LNCAP (cell line): ENCODE results near the gene ST8SIA5.

ENCODE experiments used
- TF ChIP-seq, protein P1 (sequence below): fragments of 450-650 bp; IDR thresholded peaks from 2 replicates; pipeline ENCODE4 v1.5.1; 2017; ENCODE audit warnings: mild to moderate bottlenecking

The ST8SIA5 gene

DNA sequence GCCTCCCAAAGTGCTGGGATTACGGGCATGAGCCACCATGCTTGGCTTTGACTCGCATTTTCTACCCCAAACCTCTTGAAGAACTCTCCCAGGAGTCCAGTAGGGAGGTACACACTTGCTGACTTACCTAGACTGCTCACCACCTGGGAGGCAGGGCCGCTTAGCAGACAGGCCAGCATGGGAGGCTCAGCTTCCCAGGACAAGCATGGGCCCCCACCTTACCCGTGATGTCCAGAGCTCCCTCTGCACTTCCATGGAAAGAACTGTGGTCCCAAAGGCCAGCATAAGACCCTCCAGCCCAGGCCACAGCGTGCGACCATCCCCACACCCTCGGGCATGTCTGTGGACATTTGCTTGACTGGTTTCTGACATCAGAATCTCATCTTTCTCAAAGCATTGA is 36.8 kb downstream of the ST8SIA5 start:
- TF ChIP-seq, protein P1, sequence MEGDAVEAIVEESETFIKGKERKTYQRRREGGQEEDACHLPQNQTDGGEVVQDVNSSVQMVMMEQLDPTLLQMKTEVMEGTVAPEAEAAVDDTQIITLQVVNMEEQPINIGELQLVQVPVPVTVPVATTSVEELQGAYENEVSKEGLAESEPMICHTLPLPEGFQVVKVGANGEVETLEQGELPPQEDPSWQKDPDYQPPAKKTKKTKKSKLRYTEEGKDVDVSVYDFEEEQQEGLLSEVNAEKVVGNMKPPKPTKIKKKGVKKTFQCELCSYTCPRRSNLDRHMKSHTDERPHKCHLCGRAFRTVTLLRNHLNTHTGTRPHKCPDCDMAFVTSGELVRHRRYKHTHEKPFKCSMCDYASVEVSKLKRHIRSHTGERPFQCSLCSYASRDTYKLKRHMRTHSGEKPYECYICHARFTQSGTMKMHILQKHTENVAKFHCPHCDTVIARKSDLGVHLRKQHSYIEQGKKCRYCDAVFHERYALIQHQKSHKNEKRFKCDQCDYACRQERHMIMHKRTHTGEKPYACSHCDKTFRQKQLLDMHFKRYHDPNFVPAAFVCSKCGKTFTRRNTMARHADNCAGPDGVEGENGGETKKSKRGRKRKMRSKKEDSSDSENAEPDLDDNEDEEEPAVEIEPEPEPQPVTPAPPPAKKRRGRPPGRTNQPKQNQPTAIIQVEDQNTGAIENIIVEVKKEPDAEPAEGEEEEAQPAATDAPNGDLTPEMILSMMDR, result no peak

DNA sequence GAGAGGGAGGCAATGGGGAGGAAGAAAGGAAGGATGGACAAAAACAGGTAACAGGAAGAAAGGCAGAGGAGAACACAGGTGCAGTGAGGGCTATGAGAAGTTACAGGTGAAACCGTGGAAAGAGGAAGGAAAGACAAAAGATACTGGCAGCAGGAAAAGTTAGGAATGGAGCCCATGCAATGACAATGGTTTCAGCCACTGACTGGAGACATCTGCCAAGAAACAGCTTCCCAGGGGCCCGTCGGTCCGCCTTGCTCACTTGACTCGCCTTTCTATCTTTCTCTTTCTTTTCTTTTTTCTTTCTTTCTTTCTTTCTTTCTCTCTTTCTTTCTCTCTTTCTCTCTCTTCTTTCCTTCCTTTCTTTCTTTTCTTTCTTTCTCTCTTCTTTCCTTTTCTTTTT is 37.5 kb downstream of the ST8SIA5 start:
- TF ChIP-seq, protein P1, result no peak

DNA sequence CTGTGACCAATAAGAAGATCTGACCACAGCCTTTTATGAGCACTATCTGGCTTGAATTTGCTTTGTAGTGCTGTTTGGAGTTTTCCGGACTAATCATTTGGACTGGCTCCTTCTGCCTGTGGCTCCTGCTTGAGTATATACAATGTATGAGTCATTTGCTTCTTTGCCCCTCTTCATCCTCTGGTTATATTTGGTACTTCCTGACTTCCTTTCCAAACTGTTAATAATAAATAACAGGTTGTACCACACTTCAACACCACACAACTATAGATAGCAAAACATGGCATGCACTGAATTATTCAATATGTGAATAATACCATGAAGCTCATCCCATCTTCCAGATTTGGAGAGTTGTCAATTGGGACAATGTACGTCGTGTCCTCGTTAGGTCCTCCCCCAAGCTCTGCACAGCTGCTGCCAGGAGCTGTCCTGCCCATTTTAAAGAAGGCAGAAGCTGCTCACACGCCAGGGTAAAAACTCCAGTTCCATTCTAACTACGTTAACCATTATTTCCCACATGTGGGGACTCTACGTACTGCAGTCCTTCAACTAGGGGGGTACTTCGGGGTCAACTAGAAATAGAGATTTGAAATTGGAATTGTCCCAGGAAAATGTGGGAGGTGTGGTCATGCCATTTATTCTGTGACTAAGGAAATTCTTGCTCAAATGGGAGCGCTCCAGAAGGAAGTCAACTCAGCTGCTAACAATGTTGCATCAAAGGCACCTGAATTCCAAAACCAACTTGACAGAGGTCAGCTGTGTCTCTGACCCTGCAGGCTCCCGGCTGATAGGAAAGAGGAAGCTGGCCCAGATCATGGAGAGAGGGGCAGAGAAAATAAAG is 38.1 kb downstream of the ST8SIA5 start:
- TF ChIP-seq, protein P1, result no peak

DNA sequence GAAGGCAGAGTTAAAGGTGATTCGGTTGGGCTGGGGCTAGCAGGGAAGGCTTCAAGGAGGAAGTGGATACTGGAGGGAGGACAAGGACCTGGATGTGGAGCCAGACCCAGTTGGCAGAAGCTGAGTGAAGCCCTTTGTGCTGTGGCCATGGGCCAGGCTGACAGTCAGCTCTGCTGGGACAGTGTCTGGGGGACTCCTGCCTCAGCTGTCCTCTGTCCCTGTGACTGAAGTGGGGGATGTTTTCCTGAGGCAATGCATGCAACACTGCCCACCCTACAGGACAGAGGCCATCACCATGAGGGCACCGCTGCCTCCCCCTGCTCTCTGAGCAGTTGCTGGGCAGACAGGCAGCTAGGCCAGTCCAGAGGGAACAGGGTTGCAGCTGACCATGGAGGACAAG is 40.0 kb downstream of the ST8SIA5 start:
- TF ChIP-seq, protein P1, result no peak

DNA sequence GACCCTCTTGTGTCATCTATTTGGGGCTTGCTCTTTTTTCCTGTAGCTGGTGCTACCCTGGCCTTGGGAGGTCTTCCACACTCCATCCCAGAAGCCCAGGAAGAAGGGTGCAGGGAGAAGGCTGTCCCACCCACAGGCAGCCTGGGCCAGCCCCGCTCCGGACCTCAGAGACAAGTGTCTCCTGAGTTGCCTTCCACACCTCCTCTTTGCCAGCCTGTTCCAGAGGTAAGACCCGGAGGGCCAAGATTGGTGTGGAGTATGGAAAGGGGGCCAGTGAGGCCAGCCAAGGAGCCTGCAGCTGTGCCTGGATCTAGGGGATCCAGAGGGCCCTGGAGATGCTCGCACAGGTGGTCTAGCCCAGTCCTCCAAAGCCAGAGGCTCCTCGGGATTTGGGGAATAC is 40.5 kb downstream of the ST8SIA5 start:
- TF ChIP-seq, protein P1, result no peak

DNA sequence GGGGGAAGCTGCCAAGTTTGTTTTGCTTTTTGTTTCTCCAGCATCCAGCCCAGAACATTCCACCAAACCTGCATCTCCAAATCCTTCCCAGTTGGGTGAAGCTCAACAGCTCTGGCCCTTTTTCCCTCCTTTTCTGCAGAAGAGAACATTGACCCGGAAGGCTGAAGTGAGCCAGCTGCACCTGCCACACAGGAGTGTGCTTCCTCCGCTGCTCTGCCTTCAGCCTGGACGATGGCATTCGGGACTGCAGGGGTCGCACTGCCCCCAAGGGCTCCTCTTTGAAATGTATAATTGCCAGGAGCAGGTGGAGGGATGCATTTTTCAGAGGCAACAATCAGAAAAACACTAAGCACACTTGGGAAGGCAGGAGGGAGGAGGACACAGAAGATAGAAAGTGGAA is 41.8 kb downstream of the ST8SIA5 start:
- TF ChIP-seq, protein P1, result no peak

DNA sequence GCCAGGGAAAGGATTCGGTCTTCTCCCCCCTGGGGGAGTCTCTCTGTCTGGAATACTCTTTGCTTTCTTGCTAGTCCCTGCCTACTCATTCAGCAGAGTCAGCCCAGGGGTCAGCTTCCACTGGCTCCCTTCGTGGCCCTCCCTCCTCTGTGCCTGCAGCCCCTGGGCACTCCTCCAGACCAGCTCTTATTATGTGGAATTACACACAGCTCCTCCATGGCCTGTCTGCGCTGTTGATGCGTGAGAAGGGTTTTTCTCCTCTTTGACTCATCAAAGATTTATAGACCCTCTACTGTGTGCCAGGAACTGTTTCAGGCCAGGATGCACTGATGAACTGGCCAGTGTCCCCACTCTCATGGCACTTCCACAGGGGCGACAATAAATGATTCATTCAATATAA is 44.4 kb downstream of the ST8SIA5 start:
- TF ChIP-seq, protein P1, result no peak
